ENCODE measurements around the gene KLHL36. TPM values are rescaled to one million over a fixed set of nuclear protein-coding genes. Genes with fewer than 3 reads are reported as not detected.

KLHL36 gene
- total RNA-seq, 1 experiment from 2014 or later, result 36.7 TPM

GRCh38 chr16:84648595-84649510 lies 542 bp downstream of the KLHL36 start:
- Histone ChIP-seq H3K23ac (ENCODE audit: insufficient read length, low read depth, low read length) (no peak overlapping the region), H2BK5ac (ENCODE audit: insufficient read length, low read length) (no peak overlapping the region), H2BK15ac (ENCODE audit: low read depth, low read length) (no peak overlapping the region), H2BK120ac (ENCODE audit: low read depth, low read length, poor library complexity, severe bottlenecking) (no peak overlapping the region), H3K56ac (ENCODE audit: insufficient read length, low read depth, low read length) (no peak overlapping the region), H3T11ph (ENCODE audit: low read length) (no peak overlapping the region), H3K9me3 (ENCODE audit: control insufficient read depth, low read depth, low read length) (no peaks in the 10 kb centered on the region), H4K5ac (ENCODE audit: insufficient read length, low read depth, low read length) (no peak overlapping the region), H2BK20ac (ENCODE audit: low read depth, low read length, poor library complexity, severe bottlenecking) (no peak overlapping the region), H3K4me2 (ENCODE audit: insufficient read depth, insufficient read length, low read length) (peak overlapping the region; percentile 61), H3K27me3 (ENCODE audit: insufficient read depth, low read length) (no peaks in the 10 kb centered on the region), H4K8ac (replicated peaks; ENCODE audit: insufficient read length, low read depth, low read length) (no peak overlapping the region), H4K91ac (ENCODE audit: insufficient read length, low read depth, low read length) (no peak overlapping the region), H3K27ac (ENCODE audit: insufficient read length, low read depth, low read length) (no peak overlapping the region), H3K79me2 (ENCODE audit: insufficient read depth, low read length) (no peaks in the 10 kb centered on the region; the same call in 1 of the 2 replicates), H3K9ac (ENCODE audit: extremely low read depth, insufficient read length, low read length) (no peak overlapping the region), H3K14ac (ENCODE audit: insufficient read depth, low read length) (no peak overlapping the region), H2AFZ (ENCODE audit: low read length) (no peak overlapping the region), H3K23me2 (ENCODE audit: insufficient read length, low read depth, low read length, poor library complexity, severe bottlenecking) (peaks cover 5% of the 10 kb centered on the region), H2AK5ac (ENCODE audit: insufficient read length, low read length) (no peak overlapping the region), H4K20me1 (ENCODE audit: control insufficient read depth, insufficient read depth, insufficient read length) (no peaks in the 10 kb centered on the region), H3K4ac (ENCODE audit: low read depth, low read length) (no peak overlapping the region), H3K79me1 (ENCODE audit: insufficient read depth, low read depth, low read length, poor library complexity, severe bottlenecking) (no peaks in the 10 kb centered on the region), H2BK12ac (ENCODE audit: insufficient read length, low read depth, low read length) (no peak overlapping the region), H3K4me1 (ENCODE audit: insufficient read depth, low read length) (no peaks in the 10 kb centered on the region), H3K18ac (ENCODE audit: insufficient read length, low read depth, low read length) (no peak overlapping the region)
- TF ChIP-seq CTCF (conservative IDR thresholded peaks at IDR 0.05), result no peak
- peaks cover 4 to 13% of the 10 kb centered on the region in 2 experiments; a peak in 3 of 4 replicates for H3K4me1 Mint-ChIP-seq
- WGBS (ENCODE audit: extremely low coverage, insufficient read length, low lambda C conversion rate), result no CpG with 5 or more reads among the region's 96 CpGs
- peaks cover 26% of the 10 kb centered on the region for H3K27me3 Mint-ChIP-seq (ENCODE audit: low read depth)
- DNase-seq, result no peak
- no peaks in the 10 kb centered on the region for H3K9me3 Mint-ChIP-seq
- peak overlapping the region; percentile 69 to 81 for H3K4me3 Mint-ChIP-seq
- H3K36me3 Mint-ChIP-seq (ENCODE audit: insufficient read depth in 1 of 3, low read depth in 3 of 3), result peaks cover 4 to 18% (median 5%) of the 10 kb centered on the region in 3 experiments; a peak in 6 of 7 replicates
- no peak overlapping the region for H3K27ac Mint-ChIP-seq
